RWPE1 (cell line): ENCODE results near the gene HMG20A.

Experiments used
- CTCF ChIA-PET: fragments of 350-600 bp; sonication (Branson Sonifier 250); formaldehyde crosslinking; extraction: SDS; loops from one replicate; lab custom pipeline; 2021; lab: Yijun Ruan, JAX
- POLR2A ChIA-PET: fragments of 400-600 bp; formaldehyde crosslinking; extraction: SDS; loops from one replicate; lab custom pipeline; 2020; ENCODE audit warnings: antibody characterized with exemption; ENCODE audit not compliant: low non-redundant PET; lab: Yijun Ruan, JAX
- DNase-seq: peaks from one replicate; pipeline ENCODE4 v3.0.0; 2012; ENCODE audit warnings: low spot score
- H3K27ac ChIP-seq: fragments of 450-650 bp; 2 replicates; pipeline ENCODE4 v1.5.1; 2017
- TF ChIP-seq, protein P1 (sequence below): fragments of 450-650 bp; conservative IDR thresholded peaks from 2 replicates; pipeline ENCODE4 v1.5.1; 2017; ENCODE audit warnings: low read depth, mild to moderate bottlenecking

The HMG20A gene

DNA sequence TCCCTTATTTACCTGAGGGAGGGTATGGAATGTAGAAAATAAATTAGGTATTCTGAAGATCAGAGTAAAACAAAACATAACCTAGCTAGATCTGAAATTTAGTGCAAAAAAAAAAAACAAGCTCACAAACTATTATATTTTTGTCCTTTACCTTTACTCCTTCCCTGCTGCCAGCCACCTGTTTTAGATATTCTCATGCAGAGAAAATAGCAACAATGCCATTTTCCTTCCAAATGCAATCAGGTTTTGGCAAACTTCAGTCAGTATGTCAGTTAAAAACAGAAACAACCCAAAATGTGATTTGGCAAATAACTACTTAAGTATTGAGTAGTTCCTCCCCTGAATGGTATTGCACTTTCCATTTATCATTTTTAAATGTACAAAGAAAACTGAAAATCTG, 36.6 kb upstream of the HMG20A start:
- H3K27ac ChIP-seq, result no peak overlapping the region
- DNase-seq, result no peak
- TF ChIP-seq, protein P1, sequence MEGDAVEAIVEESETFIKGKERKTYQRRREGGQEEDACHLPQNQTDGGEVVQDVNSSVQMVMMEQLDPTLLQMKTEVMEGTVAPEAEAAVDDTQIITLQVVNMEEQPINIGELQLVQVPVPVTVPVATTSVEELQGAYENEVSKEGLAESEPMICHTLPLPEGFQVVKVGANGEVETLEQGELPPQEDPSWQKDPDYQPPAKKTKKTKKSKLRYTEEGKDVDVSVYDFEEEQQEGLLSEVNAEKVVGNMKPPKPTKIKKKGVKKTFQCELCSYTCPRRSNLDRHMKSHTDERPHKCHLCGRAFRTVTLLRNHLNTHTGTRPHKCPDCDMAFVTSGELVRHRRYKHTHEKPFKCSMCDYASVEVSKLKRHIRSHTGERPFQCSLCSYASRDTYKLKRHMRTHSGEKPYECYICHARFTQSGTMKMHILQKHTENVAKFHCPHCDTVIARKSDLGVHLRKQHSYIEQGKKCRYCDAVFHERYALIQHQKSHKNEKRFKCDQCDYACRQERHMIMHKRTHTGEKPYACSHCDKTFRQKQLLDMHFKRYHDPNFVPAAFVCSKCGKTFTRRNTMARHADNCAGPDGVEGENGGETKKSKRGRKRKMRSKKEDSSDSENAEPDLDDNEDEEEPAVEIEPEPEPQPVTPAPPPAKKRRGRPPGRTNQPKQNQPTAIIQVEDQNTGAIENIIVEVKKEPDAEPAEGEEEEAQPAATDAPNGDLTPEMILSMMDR, result no peak
- ChIA-PET CTCF (no interaction called here), POLR2A (no interaction called here)

DNA sequence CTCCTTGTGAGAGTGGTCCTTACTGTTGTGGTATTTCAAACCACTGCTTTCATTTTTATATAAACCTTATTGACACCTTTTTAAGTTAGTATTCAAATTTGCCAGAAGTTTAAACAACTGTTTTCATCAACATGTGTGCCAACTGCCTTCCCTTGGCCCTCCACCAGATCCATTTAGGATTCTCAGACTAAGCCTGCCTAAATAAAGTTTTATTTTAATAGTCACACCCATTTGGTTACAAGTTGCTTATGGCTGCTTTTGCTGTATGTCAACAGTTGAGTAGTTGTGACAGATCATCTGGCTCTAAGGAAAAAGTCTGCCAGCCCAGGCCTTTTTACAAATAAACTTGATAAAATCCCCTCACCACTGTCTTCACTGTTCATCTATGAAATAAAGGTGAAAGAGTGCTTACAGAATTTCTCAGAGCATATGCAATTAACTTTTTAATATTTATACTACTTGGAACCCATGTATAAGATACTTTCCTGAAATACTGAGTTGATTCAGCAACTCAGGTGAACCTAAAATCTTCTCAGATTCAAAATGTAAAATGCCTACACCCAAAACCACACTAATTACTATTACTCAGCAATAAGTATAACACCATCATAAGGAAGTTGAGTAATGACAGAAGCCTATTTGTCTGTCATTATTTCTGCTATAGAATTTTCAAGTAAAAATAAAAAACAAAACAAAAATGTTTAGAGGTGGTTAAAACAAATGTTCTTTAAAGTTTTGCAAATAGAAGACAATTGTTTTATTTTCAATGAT, 35.9 kb upstream of the HMG20A start:
- no peak overlapping the region for H3K27ac ChIP-seq
- ChIA-PET CTCF (no interaction called here), POLR2A (no interaction called here)
- no peak for DNase-seq
- TF ChIP-seq, protein P1, result no peak

DNA sequence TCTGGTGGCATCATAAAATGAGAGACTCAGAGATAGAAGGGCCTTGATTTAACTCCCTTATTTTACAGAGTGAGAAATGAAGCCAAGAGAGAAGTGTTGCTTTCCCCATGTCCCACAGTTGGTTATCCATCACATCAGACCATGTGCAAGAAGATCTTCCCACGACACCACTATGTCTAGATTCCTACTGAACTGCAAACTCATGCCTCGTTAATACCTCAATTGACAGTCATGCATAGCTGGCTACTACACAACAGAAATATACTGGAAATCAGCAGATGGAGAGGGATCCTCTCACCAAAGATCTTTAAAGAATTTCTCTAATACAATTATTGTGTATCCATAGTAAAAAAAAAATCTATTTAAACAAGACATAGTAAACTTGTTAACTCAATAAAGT, 34.1 kb upstream of the HMG20A start:
- ChIA-PET POLR2A (no interaction called here), CTCF (no interaction called here)
- DNase-seq, result no peak
- TF ChIP-seq, protein P1, result no peak
- H3K27ac ChIP-seq, result no peak overlapping the region

DNA sequence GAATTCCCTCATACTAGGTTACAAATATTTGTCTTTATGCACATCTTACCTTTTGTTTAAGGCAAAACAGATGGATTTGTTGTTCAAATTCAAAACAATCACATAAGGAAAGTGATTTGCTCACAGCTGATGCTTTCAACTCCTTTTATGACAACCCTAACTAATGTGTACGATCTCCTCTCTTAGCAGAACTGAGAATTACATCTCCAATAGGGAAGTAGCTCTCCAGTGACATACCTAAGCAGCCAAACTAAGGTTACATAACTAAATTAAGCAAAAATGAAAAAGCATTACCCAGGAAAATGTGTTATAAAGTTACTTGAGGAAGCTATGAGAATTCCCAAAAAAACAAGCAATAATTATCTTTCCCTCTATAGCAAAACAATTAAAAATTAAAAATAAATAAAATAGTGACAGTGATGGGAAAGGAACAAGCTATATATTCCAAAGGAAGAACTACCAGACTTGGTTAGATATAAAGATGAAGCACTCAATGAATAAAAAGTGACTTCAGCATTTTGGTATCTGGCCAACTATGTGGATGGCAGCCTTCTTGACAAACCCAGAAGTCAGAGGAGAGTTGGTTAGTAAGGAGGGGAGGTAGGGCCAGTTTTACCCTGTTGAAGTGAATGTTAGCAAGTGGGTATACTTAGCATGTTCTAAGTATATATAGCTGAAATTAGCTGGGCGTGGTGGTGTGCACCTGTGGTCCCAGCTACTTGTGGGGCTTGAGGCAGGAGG, 33.2 kb upstream of the HMG20A start:
- POLR2A ChIA-PET, result no interaction called here
- no peak overlapping the region for H3K27ac ChIP-seq
- TF ChIP-seq, protein P1, result no peak
- no peak for DNase-seq
- CTCF ChIA-PET, result interaction anchor here (0.5 to 0.7 kb wide), 2 partner anchors 26 to 156 kb away, joined by 3 to 4 read pairs; no protein-coding TSS in a partner anchor

DNA sequence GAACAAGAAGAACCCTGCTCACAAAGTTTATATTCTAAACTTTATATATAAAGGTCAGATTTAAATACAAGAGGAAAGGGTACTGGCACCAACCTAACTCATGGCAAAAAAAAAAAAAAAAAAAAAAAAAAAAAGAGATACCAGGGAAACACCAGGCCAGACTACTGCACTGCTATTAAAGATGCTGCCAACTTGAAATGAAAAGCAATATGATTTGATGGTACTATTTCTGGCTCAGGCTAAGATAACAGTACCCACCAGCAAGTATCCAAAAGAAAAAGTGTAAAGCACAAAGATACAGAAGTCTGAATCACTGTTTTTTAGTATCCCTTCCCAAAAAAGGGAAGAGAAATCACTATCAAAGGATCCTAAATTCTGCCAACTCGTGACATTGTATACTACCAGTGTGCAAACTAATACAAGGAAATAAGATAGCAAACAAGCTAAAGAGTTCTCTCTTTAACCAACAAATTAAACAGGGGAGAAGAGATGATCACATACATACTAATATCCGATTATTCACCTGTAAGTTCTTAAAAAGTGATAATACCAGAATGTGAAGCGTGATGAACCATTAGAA, 29.2 kb upstream of the HMG20A start:
- POLR2A ChIA-PET, result no interaction called here
- TF ChIP-seq, protein P1, result no peak
- no peak for DNase-seq
- CTCF ChIA-PET, result no interaction called here
- H3K27ac ChIP-seq, result no peak overlapping the region

DNA sequence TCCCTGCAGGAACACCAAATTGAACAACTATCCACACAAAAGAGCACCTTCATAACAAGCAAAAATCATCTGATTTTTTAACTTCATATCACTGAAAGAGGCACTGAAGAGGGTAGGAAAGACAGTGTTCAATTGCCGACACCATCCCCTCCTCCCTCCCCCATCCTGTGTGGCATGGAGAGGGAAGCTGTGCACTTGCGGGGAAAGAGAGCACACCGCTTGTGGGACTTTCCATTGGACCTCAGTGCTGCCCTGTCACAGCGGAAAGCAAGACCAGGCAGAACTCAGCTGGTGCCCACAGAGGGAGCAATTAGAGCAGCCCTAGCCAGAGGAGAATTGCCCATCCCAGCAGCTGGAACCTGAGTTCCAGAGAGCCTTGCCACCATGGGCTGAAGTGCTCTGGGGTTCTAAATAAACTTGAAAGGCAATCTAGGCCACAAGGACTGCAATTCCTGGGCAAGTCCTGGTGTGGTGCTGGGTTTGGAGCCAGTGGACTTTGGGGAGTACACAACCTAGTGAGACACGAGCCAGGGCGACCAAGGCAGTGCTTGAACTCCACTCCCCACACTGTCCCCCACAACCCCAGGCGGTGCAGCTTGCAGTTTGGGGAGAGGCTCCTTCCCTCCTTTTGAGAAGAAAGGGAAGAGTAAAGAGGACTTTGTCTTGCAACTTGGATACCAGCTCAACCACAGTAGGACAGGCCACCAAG, 27.8 kb upstream of the HMG20A start:
- ChIA-PET CTCF (no interaction called here), POLR2A (no interaction called here)
- H3K27ac ChIP-seq, result no peak overlapping the region
- TF ChIP-seq, protein P1, result no peak
- DNase-seq, result no peak
